Breast epithelium (tissue), 4 donors: ENCODE measurements around the gene SRP9. TPM values are rescaled to one million over a fixed set of nuclear protein-coding genes. Genes with fewer than 3 reads are reported as not detected.
A peak's percentile ranks its signal among the peaks of the same experiment; 100 is the strongest.

Experiments
- DNase-seq, 2 donors: peaks; one replicate each; pipeline ENCODE4 v3.0.0-alpha.2; 2019; ENCODE audit warnings: low spot score in 2 of 2
- H3K27ac ChIP-seq, 2 donors: fragments of 200-600 bp; sonication (generic) in 1 of 2; one replicate each; pipeline ENCODE4 v1.5.1; 2016 to 2019; ENCODE audit warnings: mild to moderate bottlenecking in 1 of 2
- H3K27me3 ChIP-seq, 2 donors: fragments of 200-600 bp; sonication (generic) in 1 of 2; one replicate each; pipeline versions ENCODE4 v1.5.1 to v1.6.0; 2017 to 2019; ENCODE audit warnings: control low read depth in 1 of 2, mild to moderate bottlenecking in 1 of 2
- H3K36me3 ChIP-seq: fragments of 200-600 bp; one replicate; pipeline ENCODE4 v1.5.1; 2019
- H3K4me1 ChIP-seq, 2 donors: fragments of 200-600 bp; sonication (generic); one replicate each; pipeline ENCODE4 v1.5.1; 2016 to 2019; ENCODE audit warnings: control low read depth in 1 of 2
- H3K4me3 ChIP-seq, 3 donors: fragments of 200-600 bp; sonication (generic); 1 replicate in 2 of 3; 2 replicates in 1 of 3; pipeline ENCODE4 v1.5.1; 2016 to 2019; ENCODE audit warnings: mild to moderate bottlenecking in 3 of 3, moderate library complexity in 2 of 3
- H3K9me3 ChIP-seq, 2 donors: fragments of 200-600 bp; sonication (generic) in 1 of 2; one replicate each; pipeline ENCODE4 v1.5.1; 2016 to 2019; ENCODE audit warnings: control low read depth in 1 of 2
- CTCF ChIP-seq, 3 donors: fragments of 450-650 bp; IDR thresholded peaks; one replicate each; pipeline ENCODE4 v1.5.1; 2016 to 2017; ENCODE audit warnings: antibody characterized with exemption in 3 of 3, mild to moderate bottlenecking in 3 of 3, moderate library complexity in 3 of 3
- POLR2A ChIP-seq: fragments of 450-650 bp; IDR thresholded peaks from one replicate; pipeline ENCODE4 v1.6.1; 2016; ENCODE audit warnings: antibody characterized with exemption, mild to moderate bottlenecking, moderate library complexity
- POLR2AphosphoS5 ChIP-seq, 3 donors: sonication (generic); formaldehyde crosslinking; IDR thresholded peaks; one replicate each; pipeline ENCODE4 v1.6.1; 2017; ENCODE audit warnings: antibody characterized with exemption in 3 of 3
- intact Hi-C: fragments of 100-400 bp; cut with DNase I; formaldehyde crosslinking; loops from one replicate; pipeline ENCODE4 v1.15.1; 2023; ENCODE audit warnings: low total_unique reads
- total RNA-seq, 3 donors: library from RNA; depleted of rRNA; stranded (reverse); fragments of >200 nt; gene quantifications; one replicate each; pipeline ENCODE4 v1.1.0, GENCODE V29; 2016

The SRP9 gene
- total RNA-seq, 3 donors from 2014 or later = 168 to 251 (median 205) TPM

- Histone ChIP-seq H3K4me3 (peak overlapping the region in 1 of 3 donors; percentile 10), H3K36me3 (no peaks in the 10 kb centered on the region), H3K9me3 (no peaks in the 10 kb centered on the region), H3K27me3 (no peaks in the 10 kb centered on the region), H3K4me1 (peaks cover 5 to 46% of the 10 kb centered on the region in 2 donors), H3K27ac (peak overlapping the region; percentile 81 to 91)
- DNase-seq = peak; percentile 59 to 63
- intact Hi-C loops = no loop called here
- no peak for TF ChIP-seq CTCF (IDR thresholded peaks at IDR 0.05)
- peak in 2 of 3 donors; percentile 25 to 80 for TF ChIP-seq POLR2AphosphoS5 (IDR thresholded peaks at IDR 0.05)
- TF ChIP-seq POLR2A = no peak
Measured at GRCh38 chr1:225767634-225768540, 9.7 kb upstream of the SRP9 start.

GRCh38 chr1:225768662-225769426 is 8.8 kb upstream of the SRP9 start:
- H3K4me3 ChIP-seq = no peak overlapping the region
- TF ChIP-seq POLR2AphosphoS5 (IDR thresholded peaks at IDR 0.05) = no peak
- TF ChIP-seq CTCF (IDR thresholded peaks at IDR 0.05) = no peak
- TF ChIP-seq POLR2A = no peak
- intact Hi-C loops = no loop called here
- H3K36me3 ChIP-seq = no peaks in the 10 kb centered on the region
- H3K27me3 ChIP-seq = no peaks in the 10 kb centered on the region
- DNase-seq = peak in 1 of 2 donors; percentile 26
- H3K9me3 ChIP-seq = no peaks in the 10 kb centered on the region
- peak overlapping the region; percentile 81 to 91 for H3K27ac ChIP-seq
- H3K4me1 ChIP-seq = peaks cover 5 to 44% of the 10 kb centered on the region in 2 donors

- Histone ChIP-seq H3K4me3 (no peak overlapping the region), H3K27ac (peak overlapping the region; percentile 81 to 91), H3K27me3 (no peaks in the 10 kb centered on the region), H3K4me1 (peaks cover 5 to 40% of the 10 kb centered on the region in 2 donors), H3K9me3 (no peaks in the 10 kb centered on the region), H3K36me3 (no peaks in the 10 kb centered on the region)
- DNase-seq = no peak
- intact Hi-C loops = loop anchor here (10.0 kb wide), 1 partner anchor 295 kb away; no protein-coding TSS in a partner anchor
- no peak for TF ChIP-seq POLR2A
- no peak for TF ChIP-seq POLR2AphosphoS5 (IDR thresholded peaks at IDR 0.05)
- no peak for TF ChIP-seq CTCF (IDR thresholded peaks at IDR 0.05)
Measured at GRCh38 chr1:225769687-225770086, 7.9 kb upstream of the SRP9 start.

- TF ChIP-seq POLR2AphosphoS5 (IDR thresholded peaks at IDR 0.05) = no peak
- TF ChIP-seq CTCF (IDR thresholded peaks at IDR 0.05) = no peak
- no peak for TF ChIP-seq POLR2A
- Histone ChIP-seq H3K4me1 (peaks cover 5 to 40% of the 10 kb centered on the region in 2 donors), H3K27ac (peak overlapping the region; percentile 48 to 87), H3K9me3 (no peaks in the 10 kb centered on the region), H3K27me3 (no peaks in the 10 kb centered on the region), H3K4me3 (no peak overlapping the region), H3K36me3 (no peaks in the 10 kb centered on the region)
- DNase-seq = no peak
- intact Hi-C loops = loop anchor here (10.0 kb wide), 1 partner anchor 296 kb away; no protein-coding TSS in a partner anchor
Measured at GRCh38 chr1:225770561-225771248, 6.9 kb upstream of the SRP9 start.
